Right cardiac atrium (tissue), 5 donors: ENCODE data around the gene SCGB2B2. TPM values are rescaled to one million over a fixed set of nuclear protein-coding genes. Genes with fewer than 3 reads are reported as not detected.

Experiments used
- ATAC-seq, 2 donors: fragments of 200-7000 bp; cut with Tn5 transposase; one replicate each; pipeline versions ENCODE4 v1.8.0 to v1.9.1; 2020; ENCODE audit warnings: moderate library complexity in 2 of 2, mild to moderate bottlenecking in 1 of 2
- DNase-seq, 3 donors: peaks; one replicate each; pipeline ENCODE4 v3.0.0-alpha.2; 2020
- H3K27ac ChIP-seq: one replicate; pipeline ENCODE4 v1.5.1; 2013; ENCODE audit warnings: mild to moderate bottlenecking, low read length, control low read depth, moderate library complexity
- H3K27me3 ChIP-seq: one replicate; pipeline ENCODE4 v1.6.1; 2013; ENCODE audit not compliant: control insufficient read depth, insufficient read depth
- H3K4me1 ChIP-seq: one replicate; pipeline ENCODE4 v1.6.1; 2013; ENCODE audit warnings: low read length; ENCODE audit not compliant: control insufficient read depth, insufficient read depth
- H3K4me3 ChIP-seq: one replicate; pipeline ENCODE4 v1.5.1; 2013; ENCODE audit warnings: low read length, control low read depth
- H3K9me3 ChIP-seq: one replicate; pipeline ENCODE4 v1.6.1; 2013; ENCODE audit warnings: low read length; ENCODE audit not compliant: control insufficient read depth
- WGBS: extraction: QIAGEN DNeasy Blood & Tissue Kit; methylation state at CpG from one replicate; pipeline ENCODE4 v1.1.7; 2013; 5-methylcytosine and 5-hydroxymethylcytosine counted together
- intact Hi-C, 4 donors: fragments of 100-400 bp; cut with DNase I; formaldehyde crosslinking; loops; one replicate each; pipeline versions ENCODE4 v1.11.0 to v1.14.0; 2022 to 2023
- polyA plus RNA-seq: library from polyadenylated mRNA; stranded (reverse); fragments of 200-250 nt; gene quantifications from one replicate; pipeline ENCODE4 v1.2.3, GENCODE V29; 2013
- total RNA-seq, 4 donors: library from RNA; stranded (reverse); fragmentation: NEBNext Ultra II Directional; extraction: Animal tissue kit (Norgen Biotek cat#: 25700); gene quantifications; one replicate each; pipeline ENCODE4 v1.2.1, GENCODE V29; 2021
- donor health status: healthy with polysubstance abuse.
- donor health status: DM: no; HTN: yes; CAD: no.
- donor health status: DM: no; HTN: no; CAD: no.
- donor health status: DM: no; HTN: yes; CAD: no; lungs with severe emphysema.
- donor health status: DM: yes; HTN: yes; CAD: no.

The SCGB2B2 gene
- total and polyA plus RNA-seq, 5 donors, result 0.37 to 0.72 (median 0.59) TPM

- no peaks in the 10 kb centered on the region for H3K4me1 ChIP-seq
- no peak overlapping the region for H3K27ac ChIP-seq
- H3K27me3 ChIP-seq, result no peaks in the 10 kb centered on the region
- intact Hi-C loops, result loop anchor here in 1 of 4 donors (10.0 kb wide), 1 partner anchor 107 kb away; no protein-coding TSS in a partner anchor
- H3K9me3 ChIP-seq, result no peaks in the 10 kb centered on the region
- 63% methylated on average over 3 of the region's 3 CpGs for WGBS
- H3K4me3 ChIP-seq, result no peak overlapping the region
- ATAC-seq (peak; percentile 57 to 83), DNase-seq (no peak)
These were observed 15.6 kb downstream of the SCGB2B2 start for GRCh38 chr19:34661357-34661756.

GRCh38 chr19:34655651-34656050, 21.3 kb downstream of the SCGB2B2 start:
- Histone ChIP-seq H3K27ac (no peak overlapping the region), H3K9me3 (no peaks in the 10 kb centered on the region), H3K4me1 (no peaks in the 10 kb centered on the region), H3K4me3 (no peak overlapping the region), H3K27me3 (no peaks in the 10 kb centered on the region)
- DNase-seq (no peak), ATAC-seq (no peak)
- intact Hi-C loops, result no loop called here
- whole genome bisulfite sequencing, result 60% methylated on average over 2 of the region's 2 CpGs

GRCh38 chr19:34654796-34655195, 22.2 kb downstream of the SCGB2B2 start:
- Histone ChIP-seq H3K4me1 (no peaks in the 10 kb centered on the region), H3K27me3 (no peaks in the 10 kb centered on the region), H3K4me3 (no peak overlapping the region), H3K27ac (no peak overlapping the region), H3K9me3 (no peaks in the 10 kb centered on the region)
- intact Hi-C loops, result no loop called here
- 64% methylated on average over 2 of the region's 2 CpGs for WGBS
- DNase-seq (no peak), ATAC-seq (no peak)

GRCh38 chr19:34651747-34652146, 25.2 kb downstream of the SCGB2B2 start:
- DNase-seq (no peak), ATAC-seq (no peak)
- 70% methylated on average over 2 of the region's 2 CpGs for WGBS
- Histone ChIP-seq H3K4me3 (no peak overlapping the region), H3K9me3 (no peaks in the 10 kb centered on the region), H3K27me3 (no peaks in the 10 kb centered on the region), H3K27ac (no peak overlapping the region), H3K4me1 (no peaks in the 10 kb centered on the region)
- intact Hi-C loops, result no loop called here

- DNase-seq (no peak), ATAC-seq (no peak)
- no peak overlapping the region for H3K27ac ChIP-seq
- intact Hi-C loops, result loop anchor here in 1 of 4 donors (5.0 kb wide), 1 partner anchor 62 kb away; no protein-coding TSS in a partner anchor
- peaks cover 3% of the 10 kb centered on the region for H3K4me1 ChIP-seq
- H3K9me3 ChIP-seq, result no peaks in the 10 kb centered on the region
- H3K4me3 ChIP-seq, result no peak overlapping the region
- WGBS, result 91% methylated on average over 9 of the region's 9 CpGs
- no peaks in the 10 kb centered on the region for H3K27me3 ChIP-seq
These were observed 26.9 kb downstream of the SCGB2B2 start for GRCh38 chr19:34649886-34650543.

- no peaks in the 10 kb centered on the region for H3K9me3 ChIP-seq
- ATAC-seq (peak; percentile 20 to 60), DNase-seq (no peak)
- WGBS, result 24% methylated on average over 5 of the region's 5 CpGs
- intact Hi-C loops, result loop anchor here in 1 of 4 donors (5.0 kb wide), 1 partner anchor 67 kb away; no protein-coding TSS in a partner anchor
- no peaks in the 10 kb centered on the region for H3K27me3 ChIP-seq
- no peak overlapping the region for H3K4me3 ChIP-seq
- no peak overlapping the region for H3K27ac ChIP-seq
- H3K4me1 ChIP-seq, result peaks cover 3% of the 10 kb centered on the region
These were observed 31.4 kb downstream of the SCGB2B2 start for GRCh38 chr19:34645551-34645950.

GRCh38 chr19:34644991-34645461, 31.9 kb downstream of the SCGB2B2 start:
- Histone ChIP-seq H3K27ac (no peak overlapping the region), H3K9me3 (no peaks in the 10 kb centered on the region), H3K27me3 (no peaks in the 10 kb centered on the region), H3K4me3 (no peak overlapping the region), H3K4me1 (peaks cover 3% of the 10 kb centered on the region)
- intact Hi-C loops, result loop anchor here in 2 of 4 donors (5.0 kb wide), 1 partner anchor 67 kb away; no protein-coding TSS in a partner anchor
- DNase-seq (no peak), ATAC-seq (peak; percentile 59 to 79)
- 68% methylated on average over 10 of the region's 10 CpGs for WGBS

GRCh38 chr19:34642241-34642640, 34.7 kb downstream of the SCGB2B2 start:
- no peak for DNase-seq
- H3K4me3 ChIP-seq, result no peak overlapping the region
- H3K27ac ChIP-seq, result no peak overlapping the region
- intact Hi-C loops, result loop anchor here in 1 of 4 donors (5.0 kb wide), 1 partner anchor 70 kb away; no protein-coding TSS in a partner anchor
- H3K9me3 ChIP-seq, result no peaks in the 10 kb centered on the region
- H3K4me1 ChIP-seq, result peaks cover 3% of the 10 kb centered on the region
- no peak for ATAC-seq
- WGBS, result 85% methylated on average over 4 of the region's 4 CpGs
- H3K27me3 ChIP-seq, result no peaks in the 10 kb centered on the region

GRCh38 chr19:34639491-34640085, 37.4 kb downstream of the SCGB2B2 start:
- intact Hi-C loops, result loop anchor here in 3 of 4 donors (1.0 to 5.0 kb wide), 3 partner anchors 73 kb away; no protein-coding TSS in a partner anchor
- H3K4me1 ChIP-seq, result no peaks in the 10 kb centered on the region
- peaks cover 9% of the 10 kb centered on the region for H3K9me3 ChIP-seq
- no peaks in the 10 kb centered on the region for H3K27me3 ChIP-seq
- DNase-seq (peak in 1 of 3 donors; percentile 50), ATAC-seq (peak in 1 of 2 donors; percentile 57)
- no peak overlapping the region for H3K4me3 ChIP-seq
- 22% methylated on average over 4 of the region's 4 CpGs for WGBS
- H3K27ac ChIP-seq, result no peak overlapping the region

GRCh38 chr19:34633802-34634201, 43.2 kb downstream of the SCGB2B2 start:
- H3K4me1 ChIP-seq, result no peaks in the 10 kb centered on the region
- no peak for DNase-seq
- H3K9me3 ChIP-seq, result peaks cover 9% of the 10 kb centered on the region
- 87% methylated on average over 2 of the region's 2 CpGs for WGBS
- ATAC-seq, result no peak
- no peak overlapping the region for H3K4me3 ChIP-seq
- intact Hi-C loops, result no loop called here
- no peak overlapping the region for H3K27ac ChIP-seq
- no peaks in the 10 kb centered on the region for H3K27me3 ChIP-seq
